IPS-18a (cell line): ENCODE data around the gene RILP.
A peak's percentile ranks its signal among the peaks of the same experiment; 100 is the strongest.
"Not testable (repeated sequence)": the region's sequence is repeated elsewhere in the genome, so short reads cannot be mapped to it uniquely, and the experiment has no call there.

Experiments used
- H3K27ac ChIP-seq: one replicate; pipeline ENCODE4 v1.5.1; 2013; ENCODE audit warnings: low read length
- H3K27me3 ChIP-seq: one replicate; pipeline ENCODE4 v1.6.1; 2013; ENCODE audit warnings: mild to moderate bottlenecking, low read length; ENCODE audit not compliant: control insufficient read depth, insufficient read depth
- H3K36me3 ChIP-seq: one replicate; pipeline ENCODE4 v1.6.1; 2013; ENCODE audit warnings: low read depth, low read length; ENCODE audit not compliant: control insufficient read depth
- H3K4me1 ChIP-seq: one replicate; pipeline ENCODE4 v1.6.1; 2013; ENCODE audit warnings: low read depth, low read length; ENCODE audit not compliant: control insufficient read depth
- H3K4me3 ChIP-seq: one replicate; pipeline ENCODE4 v1.5.1; 2013; ENCODE audit warnings: low read length
- H3K9ac ChIP-seq: one replicate; pipeline ENCODE4 v1.6.1; 2013; ENCODE audit warnings: mild to moderate bottlenecking, low read length, moderate library complexity
- H3K9me3 ChIP-seq: one replicate; pipeline ENCODE4 v1.6.1; 2013; ENCODE audit warnings: low read depth, low read length; ENCODE audit not compliant: control insufficient read depth

The RILP gene

DNA sequence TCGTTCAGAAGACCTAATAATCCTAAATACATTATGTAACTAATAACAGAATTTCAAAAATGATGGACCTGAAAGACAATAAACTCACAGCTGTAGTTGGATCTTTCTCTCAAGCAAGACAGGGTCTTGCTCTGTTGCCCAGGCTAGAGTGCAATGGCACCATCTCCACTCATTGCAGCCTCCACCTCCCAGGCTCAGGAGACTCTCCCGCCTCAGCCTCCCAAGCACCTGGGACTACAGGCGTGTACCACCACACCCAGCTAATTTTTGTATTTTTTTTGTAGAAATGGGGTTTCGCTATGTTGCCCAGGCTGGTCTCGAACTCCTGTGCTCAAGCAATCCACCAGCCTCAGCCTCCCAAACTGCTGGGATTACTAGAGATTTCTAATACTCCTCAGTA lies 14.3 kb upstream of the RILP start:
- H3K9me3 ChIP-seq, H3K9ac ChIP-seq: not testable (repeated sequence)
- peaks cover 81% of the 10 kb centered on the region for H3K36me3 ChIP-seq

DNA sequence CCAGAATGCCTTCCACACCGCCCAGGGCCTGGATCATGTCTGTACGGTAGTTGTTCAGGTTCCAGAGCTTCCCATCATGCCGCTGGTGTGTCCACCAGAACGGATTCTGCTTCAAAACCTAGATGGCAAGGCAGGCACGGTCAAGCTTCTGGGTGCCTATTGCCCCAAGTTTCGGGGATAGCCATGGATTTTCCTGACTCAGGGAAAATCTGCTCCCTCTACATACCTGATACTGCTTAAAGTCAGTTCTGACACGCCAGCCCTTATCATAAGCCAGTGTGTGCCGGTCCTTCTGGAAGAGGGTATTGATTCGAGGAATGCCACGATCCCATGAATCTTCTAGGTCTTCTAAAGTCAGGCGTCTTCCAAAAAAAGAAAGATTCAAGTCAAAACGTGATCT lies 11.4 kb upstream of the RILP start:
- no peak overlapping the region for H3K4me3 ChIP-seq
- H3K36me3 ChIP-seq, result peaks cover 83% of the 10 kb centered on the region
- H3K27me3 ChIP-seq, result no peaks in the 10 kb centered on the region
- H3K27ac ChIP-seq, result no peak overlapping the region
- H3K9ac ChIP-seq, result no peak overlapping the region
- H3K9me3 ChIP-seq, result no peaks in the 10 kb centered on the region
- H3K4me1 ChIP-seq, result no peaks in the 10 kb centered on the region

More for the DNA sequence above, 14.3 kb upstream of the RILP start:
- not testable (repeated sequence) for H3K27ac ChIP-seq, H3K4me1 ChIP-seq, H3K27me3 ChIP-seq, H3K4me3 ChIP-seq

DNA sequence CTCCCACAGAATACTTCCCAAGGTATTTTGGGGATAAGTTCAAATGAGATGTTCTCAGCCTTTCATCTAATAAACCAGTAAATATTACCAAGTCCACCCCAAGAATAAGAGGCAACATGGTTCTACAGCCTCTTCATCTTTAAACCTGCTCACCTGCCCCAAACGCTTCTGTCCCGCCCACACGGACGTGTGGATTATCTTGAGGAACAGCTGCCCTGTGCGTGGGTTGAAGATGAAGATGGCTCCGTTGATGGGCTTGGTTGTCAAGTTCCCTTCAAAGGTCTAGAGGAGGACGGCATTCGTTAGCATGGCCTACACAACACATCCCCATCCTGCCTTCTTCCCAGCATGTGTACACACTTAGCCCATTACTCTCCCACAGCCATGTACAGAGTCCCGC lies 8.4 kb upstream of the RILP start:
- H3K36me3 ChIP-seq, result peaks cover 89% of the 10 kb centered on the region
- H3K27ac ChIP-seq, result no peak overlapping the region
- no peak overlapping the region for H3K4me3 ChIP-seq
- no peak overlapping the region for H3K9ac ChIP-seq
- no peaks in the 10 kb centered on the region for H3K4me1 ChIP-seq
- H3K27me3 ChIP-seq, result no peaks in the 10 kb centered on the region
- H3K9me3 ChIP-seq, result no peaks in the 10 kb centered on the region

DNA sequence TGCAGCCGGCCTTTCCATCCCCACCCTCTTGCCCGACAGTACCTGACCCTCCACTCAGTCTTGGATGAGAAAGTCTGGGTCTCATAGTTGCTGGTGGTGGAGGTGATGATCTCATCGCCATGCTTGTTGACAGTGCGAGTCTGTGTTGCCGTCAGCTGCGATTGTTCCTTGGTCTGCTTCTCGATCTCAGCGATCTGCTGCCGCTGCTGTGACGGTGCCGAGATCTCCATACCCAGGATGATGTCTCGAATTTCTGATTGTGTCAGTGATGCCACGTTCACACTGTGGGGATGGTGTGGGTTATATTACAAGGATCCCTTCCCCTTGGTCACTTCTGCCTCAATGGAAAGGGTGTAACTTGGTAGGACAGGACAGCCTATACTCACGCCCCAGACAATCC lies 4.1 kb upstream of the RILP start:
- Histone ChIP-seq H3K9me3 (no peaks in the 10 kb centered on the region), H3K27ac (no peak overlapping the region), H3K27me3 (no peaks in the 10 kb centered on the region), H3K4me3 (no peak overlapping the region), H3K4me1 (peaks cover 3% of the 10 kb centered on the region), H3K9ac (no peak overlapping the region), H3K36me3 (peaks cover 76% of the 10 kb centered on the region)

DNA sequence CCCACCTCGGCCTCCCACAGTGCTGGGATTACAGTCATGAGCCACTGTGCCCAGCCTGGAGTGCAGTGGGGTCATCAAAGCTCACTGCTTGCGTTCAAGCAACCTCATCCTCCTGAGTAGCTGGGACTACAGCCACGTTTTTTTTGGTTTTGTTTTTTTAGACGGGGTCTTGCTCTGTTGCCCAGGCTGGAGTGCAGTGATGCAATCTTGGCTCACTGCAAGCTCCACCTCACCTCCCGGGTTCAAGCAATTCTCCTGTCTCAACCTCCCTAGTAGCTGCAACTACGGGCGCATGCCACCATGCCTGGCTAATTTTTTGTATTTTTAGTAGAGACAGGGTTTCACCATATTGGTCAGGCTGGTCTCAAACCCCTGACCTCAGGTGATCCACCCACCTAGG lies 3.1 kb upstream of the RILP start:
- H3K36me3 ChIP-seq, result peaks cover 67% of the 10 kb centered on the region
- not testable (repeated sequence) for H3K27ac ChIP-seq, H3K27me3 ChIP-seq, H3K9me3 ChIP-seq, H3K9ac ChIP-seq, H3K4me1 ChIP-seq, H3K4me3 ChIP-seq

DNA sequence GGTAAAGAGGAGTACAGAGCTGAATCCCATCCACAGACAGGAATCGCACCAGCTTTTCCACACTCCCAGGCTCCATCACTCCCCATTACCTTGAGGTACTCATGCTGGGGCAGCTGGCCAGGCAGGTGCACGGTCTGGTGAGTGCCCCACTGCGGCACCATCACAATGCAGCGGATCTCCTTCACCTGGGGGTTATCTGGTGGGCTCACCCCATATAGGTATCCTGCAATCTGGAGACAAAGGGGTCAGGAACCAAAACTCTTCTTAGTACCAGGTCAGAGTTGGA lies 1.8 kb upstream of the RILP start:
- Histone ChIP-seq H3K4me1 (peaks cover 3% of the 10 kb centered on the region), H3K9ac (no peak overlapping the region), H3K27me3 (peaks cover 8% of the 10 kb centered on the region), H3K4me3 (no peak overlapping the region), H3K9me3 (no peaks in the 10 kb centered on the region), H3K36me3 (peaks cover 57% of the 10 kb centered on the region), H3K27ac (no peak overlapping the region)

DNA sequence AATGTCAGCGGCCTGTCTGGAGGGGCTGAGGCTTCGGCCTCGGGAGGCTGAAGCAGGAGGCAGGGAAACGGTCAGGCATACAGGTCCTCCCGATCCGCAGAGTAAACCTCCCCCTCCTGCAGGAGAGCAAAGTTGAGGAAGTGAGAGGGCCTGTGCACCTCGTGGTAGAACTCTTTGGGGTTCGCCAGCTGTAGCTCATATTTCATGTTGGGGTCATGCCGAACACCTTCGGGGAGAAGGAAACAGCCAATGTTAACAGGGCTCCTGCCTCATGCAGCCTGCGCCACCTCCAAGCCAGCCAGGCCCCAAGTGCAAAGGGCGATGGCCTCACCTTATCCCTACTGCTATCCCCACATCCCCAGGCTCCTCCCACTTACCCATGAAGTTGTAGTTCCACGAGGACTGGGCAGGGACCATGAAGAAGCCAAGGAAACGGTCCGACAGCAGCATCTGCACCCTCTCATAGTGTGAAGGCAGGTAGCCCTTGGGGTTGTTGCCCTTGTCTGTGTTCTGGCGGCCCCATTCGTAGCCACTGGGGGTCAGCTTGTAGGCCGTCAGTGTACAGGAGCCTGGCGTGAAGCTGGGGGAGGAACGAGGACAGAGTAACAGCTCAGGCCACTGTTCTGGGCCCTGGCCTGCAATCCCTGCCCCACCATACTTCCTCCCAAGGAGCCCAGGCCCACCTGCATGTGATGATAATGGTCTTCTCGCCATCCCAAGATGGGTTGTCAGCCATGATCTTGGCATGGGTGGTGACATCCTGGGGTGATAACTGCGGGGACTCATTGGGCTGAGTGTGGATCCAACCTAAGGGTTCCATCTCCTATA lies 1.3 kb upstream of the RILP start:
- Histone ChIP-seq H3K4me3 (no peak overlapping the region), H3K9me3 (no peaks in the 10 kb centered on the region), H3K9ac (no peak overlapping the region), H3K4me1 (peaks cover 3% of the 10 kb centered on the region), H3K36me3 (peaks cover 51% of the 10 kb centered on the region), H3K27ac (no peak overlapping the region), H3K27me3 (peaks cover 8% of the 10 kb centered on the region)

DNA sequence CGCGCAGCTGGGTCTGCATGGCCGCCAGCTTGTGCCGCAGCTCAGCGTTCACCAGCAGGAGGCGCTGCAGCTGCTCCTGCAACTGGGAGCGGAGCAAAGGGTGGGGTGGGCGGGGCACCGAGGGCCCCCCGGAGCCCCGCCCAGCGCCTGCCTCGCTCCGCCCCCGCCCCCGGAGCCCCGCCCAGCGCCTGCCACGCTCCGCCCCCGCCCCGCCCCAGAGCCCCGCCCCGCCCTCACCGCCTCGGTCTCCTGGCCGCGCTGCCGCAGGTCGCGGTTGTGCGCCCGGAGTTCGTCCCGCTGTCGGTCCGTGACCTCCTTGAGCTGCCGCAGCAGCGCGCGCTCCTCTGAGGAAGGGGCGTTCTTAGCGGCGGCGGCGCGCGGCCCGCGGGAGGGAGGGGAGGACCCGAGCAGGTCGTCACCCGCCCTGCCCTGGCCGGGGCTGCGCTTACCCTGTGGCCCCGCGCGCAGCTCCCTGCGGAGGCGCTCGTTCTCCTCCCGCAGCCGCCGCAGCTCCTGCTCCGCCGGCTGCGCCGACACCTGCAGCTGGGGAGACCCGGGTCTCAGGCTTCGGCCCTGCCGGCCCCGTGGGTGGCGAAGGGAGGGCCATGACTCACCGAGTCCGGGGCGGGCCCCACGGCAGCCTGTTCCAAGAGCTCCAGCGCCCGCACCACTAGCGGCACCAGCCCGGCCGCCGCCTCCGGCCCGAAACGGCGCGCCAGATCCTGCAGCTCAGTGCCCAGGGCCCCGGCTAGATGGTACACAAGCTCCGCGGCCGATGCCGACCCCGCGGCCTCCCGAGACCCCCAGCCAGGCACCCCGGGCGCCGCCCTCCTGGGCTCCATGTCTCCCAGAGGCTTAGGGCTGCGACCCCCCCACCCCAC lies 463 bp downstream of the RILP start:
- H3K4me1 ChIP-seq, result peaks cover 5% of the 10 kb centered on the region
- peak overlapping the region; percentile 59 for H3K4me3 ChIP-seq
- no peaks in the 10 kb centered on the region for H3K9me3 ChIP-seq
- H3K27me3 ChIP-seq, result peaks cover 14% of the 10 kb centered on the region
- peaks cover 37% of the 10 kb centered on the region for H3K36me3 ChIP-seq
- peak overlapping the region; percentile 8 for H3K9ac ChIP-seq
- H3K27ac ChIP-seq, result no peak overlapping the region

DNA sequence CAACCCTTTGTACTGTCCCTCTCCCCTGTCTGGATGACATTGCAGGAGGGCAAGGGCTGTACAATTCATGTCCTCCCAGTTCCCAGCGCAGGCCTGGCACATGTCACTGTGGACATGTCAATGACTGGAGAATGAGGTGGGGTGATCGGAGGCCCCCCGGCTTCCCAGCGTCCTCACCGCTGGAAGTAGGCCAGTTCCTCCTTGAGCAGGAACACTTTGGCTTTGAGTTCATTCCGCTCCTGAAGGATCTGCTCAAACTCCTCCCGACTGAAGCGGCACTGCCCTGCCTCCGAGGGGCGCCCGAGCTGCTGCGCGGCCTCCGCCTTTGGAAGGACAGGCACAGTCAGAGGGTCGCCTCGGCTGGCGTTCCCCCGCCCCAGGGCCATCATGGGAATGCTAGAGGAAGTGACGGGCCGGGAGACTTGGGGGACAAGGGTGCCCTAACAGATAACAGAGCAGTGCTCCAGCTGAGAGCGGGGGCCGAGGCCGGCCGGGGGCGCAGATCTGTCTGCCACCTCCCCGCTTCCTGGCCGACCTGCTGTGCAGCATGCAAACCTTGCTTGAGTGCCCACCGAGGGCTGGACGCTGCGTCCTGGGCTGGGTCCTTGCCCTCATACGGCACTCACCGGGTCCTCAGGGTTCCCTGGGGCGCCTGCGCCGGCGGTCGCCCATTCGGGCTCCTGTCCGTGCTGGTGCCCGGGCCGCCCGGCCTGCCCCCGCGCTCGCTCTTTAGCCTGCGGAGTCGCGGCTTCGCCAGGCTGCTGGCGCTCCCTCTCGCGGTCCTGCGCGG lies 1.3 kb downstream of the RILP start:
- H3K9me3 ChIP-seq, result no peaks in the 10 kb centered on the region
- H3K36me3 ChIP-seq, result peaks cover 29% of the 10 kb centered on the region
- H3K27me3 ChIP-seq, result peaks cover 20% of the 10 kb centered on the region
- H3K4me3 ChIP-seq, result peak overlapping the region; percentile 59
- H3K27ac ChIP-seq, result no peak overlapping the region
- H3K9ac ChIP-seq, result no peak overlapping the region
- peaks cover 9% of the 10 kb centered on the region for H3K4me1 ChIP-seq

DNA sequence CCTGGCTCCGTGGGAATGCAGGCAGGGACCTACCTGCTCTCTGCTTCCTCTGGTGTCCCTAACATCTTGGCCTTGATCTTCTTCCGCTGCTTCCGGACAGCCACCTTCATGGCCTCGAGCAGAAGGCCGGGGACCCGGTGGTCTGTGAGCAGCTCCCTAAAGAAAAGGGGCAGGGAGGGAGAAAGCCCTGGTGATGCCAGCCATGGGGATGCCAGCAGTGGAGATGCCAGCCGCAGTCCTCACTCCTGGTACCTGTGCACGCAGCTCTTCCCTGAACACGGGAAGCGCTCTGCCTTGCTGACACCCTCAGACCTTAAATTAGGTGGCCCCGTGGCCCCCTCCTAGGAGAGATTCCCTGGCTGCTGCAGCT lies 1.9 kb downstream of the RILP start:
- Histone ChIP-seq H3K27ac (no peak overlapping the region), H3K36me3 (peaks cover 23% of the 10 kb centered on the region), H3K4me1 (peaks cover 9% of the 10 kb centered on the region), H3K9ac (no peak overlapping the region), H3K27me3 (peaks cover 20% of the 10 kb centered on the region), H3K9me3 (no peaks in the 10 kb centered on the region), H3K4me3 (no peak overlapping the region)

DNA sequence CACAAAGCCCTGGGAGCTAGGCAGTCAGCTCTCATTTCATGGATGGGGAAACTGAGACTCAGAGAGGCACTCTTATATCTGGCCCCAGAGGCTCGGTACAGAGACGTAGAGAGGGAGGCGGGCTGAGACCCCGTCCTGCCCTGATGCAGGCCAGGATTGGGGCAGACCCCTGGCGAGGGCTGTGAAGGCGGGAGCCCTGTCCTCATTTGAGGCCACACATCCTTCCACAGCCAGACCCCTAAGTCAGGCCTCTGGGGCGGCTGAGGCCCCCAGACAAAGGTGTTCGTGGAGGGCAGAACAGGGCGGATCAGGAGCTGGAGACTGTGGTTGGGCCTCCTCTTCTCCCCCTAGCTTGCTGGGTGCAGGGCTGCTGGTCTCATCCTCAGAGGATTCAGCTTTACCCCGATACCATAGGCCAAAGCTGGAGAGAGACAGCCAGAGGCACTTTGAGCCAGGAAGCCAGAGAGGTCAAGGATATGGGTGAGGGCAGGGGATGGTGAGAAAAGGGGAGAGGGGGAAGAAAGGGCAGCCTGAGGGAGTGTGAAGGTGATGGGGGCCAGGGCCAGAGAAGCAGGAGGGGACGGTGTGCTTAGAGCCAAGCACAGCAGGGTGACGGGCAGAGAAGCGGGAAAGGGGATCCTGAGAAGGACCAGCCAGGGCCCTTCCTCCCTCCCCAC lies 3.3 kb downstream of the RILP start:
- peaks cover 9% of the 10 kb centered on the region for H3K36me3 ChIP-seq
- peaks cover 20% of the 10 kb centered on the region for H3K27me3 ChIP-seq
- H3K4me1 ChIP-seq, result peaks cover 9% of the 10 kb centered on the region
- H3K27ac ChIP-seq, result no peak overlapping the region
- H3K9me3 ChIP-seq, result no peaks in the 10 kb centered on the region
- H3K4me3 ChIP-seq, result no peak overlapping the region
- no peak overlapping the region for H3K9ac ChIP-seq
